Activated T-cell treated with anti-CD3 and anti-CD28 coated beads, Interleukin-2, amount 50 U/mL, for 1 hour (primary cell): ENCODE measurements around the gene DGKD.
"Not testable (repeated sequence)": the region's sequence is repeated elsewhere in the genome, so short reads cannot be mapped to it uniquely, and the experiment has no call there.

ENCODE experiments used
- DNase-seq: peaks from one replicate; pipeline ENCODE4 v3.0.0-alpha.2; 2020

DGKD gene

DNA sequence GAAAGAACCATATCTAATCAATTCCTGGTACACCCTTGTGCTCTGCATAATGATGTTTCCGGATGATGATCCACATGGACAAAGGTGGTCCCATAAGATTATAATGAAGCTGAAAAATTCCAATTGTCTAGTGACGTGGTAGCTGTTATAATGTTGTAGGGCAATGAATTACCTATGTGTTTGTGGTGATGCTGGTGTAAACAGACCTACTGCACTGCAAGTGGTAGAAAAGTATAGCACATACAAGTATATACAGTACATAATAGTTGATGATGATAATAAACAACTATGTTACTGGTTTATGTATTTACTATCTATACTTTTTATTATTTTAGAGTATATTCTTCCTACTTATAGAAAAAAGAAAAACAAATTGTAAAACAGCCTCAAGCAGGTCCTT lies 8.4 kb downstream of the DGKD start:
- no peak for DNase-seq

DNA sequence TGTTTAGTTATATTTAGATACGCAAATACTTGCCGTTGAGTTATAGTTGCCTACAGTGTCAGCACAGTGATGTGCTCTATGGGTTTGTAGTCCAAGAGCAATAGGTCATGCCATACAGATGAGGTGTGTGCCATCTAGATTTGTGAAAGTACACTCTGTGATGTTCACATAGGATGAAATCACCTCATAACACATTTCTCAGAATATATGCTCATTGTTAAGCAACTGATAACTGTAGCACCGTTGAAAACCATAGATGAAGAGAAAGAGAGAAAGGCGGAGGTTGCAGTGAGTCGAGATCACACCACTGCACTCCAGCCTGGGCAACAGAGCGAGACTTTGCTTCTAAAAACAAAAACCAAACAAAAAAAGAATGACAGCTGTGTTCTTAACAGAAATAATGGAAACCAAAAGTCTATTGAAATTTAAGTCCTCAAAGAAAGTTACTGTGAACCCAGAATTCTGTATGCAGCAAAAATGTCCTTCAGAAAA lies 9.5 kb downstream of the DGKD start:
- DNase-seq = no peak

DNA sequence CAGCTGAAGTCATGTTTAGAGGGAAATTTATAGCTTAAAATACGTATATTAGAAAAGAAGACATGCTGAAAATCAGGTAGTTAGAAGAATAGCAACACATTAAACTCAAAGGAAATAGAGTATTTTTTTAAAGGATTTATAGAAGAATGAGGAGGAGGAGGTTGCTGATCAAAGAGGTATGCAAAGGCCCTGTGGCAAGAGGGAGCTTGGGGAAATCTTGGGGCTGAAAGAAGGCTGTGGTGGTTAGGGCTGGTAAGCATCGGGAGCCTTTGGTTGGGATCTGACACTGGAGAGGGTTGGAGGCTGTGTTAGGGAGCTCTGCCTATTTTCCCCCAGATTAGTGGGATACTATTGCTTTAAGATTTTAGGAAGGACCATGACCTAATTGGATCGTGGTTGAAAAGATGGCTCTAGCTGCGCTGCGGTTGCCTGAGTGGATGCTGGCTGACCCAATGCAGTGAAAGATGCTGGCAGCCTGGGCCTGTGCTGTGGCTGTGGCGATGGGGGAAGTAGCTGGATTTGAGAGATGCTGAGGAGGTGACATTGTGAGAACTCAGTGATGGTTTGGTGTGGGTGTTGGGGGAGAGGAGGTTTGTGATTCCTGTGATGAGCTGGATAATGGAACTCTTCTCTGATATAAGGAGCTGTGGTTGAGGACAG lies 11.7 kb downstream of the DGKD start:
- no peak for DNase-seq

DNA sequence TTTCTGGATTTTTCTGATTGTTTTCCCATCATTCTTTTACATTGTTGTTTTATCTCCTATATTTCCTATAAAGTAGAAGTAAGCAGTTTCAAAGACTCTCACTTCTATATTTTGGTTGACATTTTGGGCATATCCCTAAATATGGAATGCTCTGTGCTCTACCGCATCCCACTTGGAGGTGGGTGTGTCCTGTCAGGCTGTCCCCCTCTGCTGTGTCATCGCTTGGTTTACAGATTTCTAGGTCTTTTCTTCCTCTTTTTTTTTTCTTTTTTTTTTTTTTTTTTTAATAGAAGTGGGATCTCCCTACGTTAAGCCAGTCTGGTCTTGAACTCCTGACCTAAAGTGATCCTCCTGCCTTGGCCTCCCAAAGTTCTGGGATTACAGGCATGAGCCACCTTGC lies 13.3 kb downstream of the DGKD start:
- no peak for DNase-seq

DNA sequence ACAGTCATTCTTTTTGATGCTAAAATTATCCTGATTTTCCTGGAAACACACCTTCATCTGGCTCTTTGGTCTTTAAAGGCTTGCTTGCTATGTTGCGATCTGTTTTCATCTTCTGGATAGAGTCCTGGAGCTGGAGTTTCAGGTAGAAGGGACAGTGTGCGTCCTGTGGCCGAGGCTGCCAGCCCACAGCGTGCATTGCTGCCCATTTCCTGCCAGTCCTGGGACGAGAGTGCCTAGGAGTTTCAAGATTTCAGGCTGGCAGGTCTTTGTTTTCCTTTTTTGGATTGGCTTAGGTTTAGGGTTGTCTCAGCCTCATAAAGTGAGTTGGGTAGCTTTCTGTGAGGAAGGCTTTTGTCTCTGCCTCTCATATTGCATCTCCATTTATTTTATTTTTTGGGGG lies 14.5 kb downstream of the DGKD start:
- no peak for DNase-seq

DNA sequence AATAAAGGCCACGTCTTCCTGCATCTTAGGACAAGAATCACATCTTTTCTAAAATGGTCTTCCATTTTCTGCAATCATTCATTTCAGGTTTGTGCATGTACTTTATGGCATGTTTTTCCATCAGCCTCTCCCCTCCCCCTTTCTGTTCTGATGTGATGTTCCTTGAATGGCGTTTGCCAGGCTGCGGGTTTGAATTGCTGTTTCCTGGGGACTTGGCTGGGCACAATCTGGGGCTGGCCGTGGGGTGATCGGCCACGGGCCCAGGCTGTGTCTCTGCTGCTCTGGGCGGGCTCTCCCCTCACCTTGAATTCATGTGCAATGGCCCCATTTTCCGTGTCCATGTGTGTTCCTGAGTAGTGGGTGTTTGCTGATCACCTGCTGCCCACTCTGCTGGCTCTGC lies 15.2 kb downstream of the DGKD start:
- no peak for DNase-seq

DNA sequence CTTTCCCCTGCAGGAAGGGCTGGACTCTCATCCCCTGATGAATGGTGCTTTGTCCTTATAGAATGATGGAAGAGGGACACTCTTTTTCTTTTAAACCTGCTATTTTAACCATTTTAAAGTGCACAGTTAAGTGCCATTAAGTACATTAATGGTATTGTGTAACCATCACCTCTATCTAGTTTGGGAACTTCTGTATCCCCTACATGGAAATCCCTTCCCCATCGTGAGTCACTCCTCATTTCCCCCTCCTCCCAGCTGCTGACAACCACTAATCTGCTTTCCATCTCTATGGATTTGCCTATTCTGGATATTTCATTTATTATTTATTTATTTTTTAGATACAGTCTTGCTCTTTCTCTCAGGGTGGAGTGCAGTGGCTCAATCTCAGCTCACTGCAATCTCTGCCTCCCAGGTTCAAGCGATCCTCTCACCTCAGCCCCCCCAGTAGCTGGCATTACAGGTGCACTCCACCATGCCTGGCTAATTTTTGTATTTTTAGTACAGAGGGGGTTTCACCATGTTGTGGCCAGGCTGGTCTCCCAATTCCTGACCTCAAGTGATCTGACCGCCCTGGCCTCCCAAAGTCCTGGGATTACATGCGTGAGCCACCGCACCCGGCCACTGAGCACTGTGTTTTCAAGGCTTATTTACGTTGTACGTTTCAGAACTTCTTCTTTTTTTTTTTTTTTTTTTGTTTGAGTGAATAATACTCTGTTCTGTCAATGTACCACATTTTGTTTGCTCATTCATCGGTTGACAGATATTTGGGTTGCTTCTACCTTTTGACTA lies 15.8 kb downstream of the DGKD start:
- no peak for DNase-seq

DNA sequence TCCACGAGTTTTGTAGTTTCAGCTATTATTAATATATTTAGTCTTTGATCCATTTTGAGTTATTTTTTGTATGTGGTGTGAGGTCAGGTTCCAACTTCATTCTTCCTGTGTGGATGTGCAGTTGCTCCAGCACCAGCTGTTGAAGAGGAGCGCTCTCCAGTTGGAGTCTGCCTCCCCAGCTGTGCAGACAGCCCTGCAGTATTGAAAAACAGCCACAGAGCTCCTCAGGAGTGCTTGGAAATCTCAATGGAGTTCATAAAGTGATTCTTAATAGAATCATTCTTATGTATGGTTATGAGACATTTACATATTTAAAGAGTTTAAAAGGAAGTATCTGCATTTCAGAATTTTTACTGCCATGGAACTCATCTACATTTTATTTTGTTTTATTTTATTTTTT lies 17.3 kb downstream of the DGKD start:
- no peak for DNase-seq

DNA sequence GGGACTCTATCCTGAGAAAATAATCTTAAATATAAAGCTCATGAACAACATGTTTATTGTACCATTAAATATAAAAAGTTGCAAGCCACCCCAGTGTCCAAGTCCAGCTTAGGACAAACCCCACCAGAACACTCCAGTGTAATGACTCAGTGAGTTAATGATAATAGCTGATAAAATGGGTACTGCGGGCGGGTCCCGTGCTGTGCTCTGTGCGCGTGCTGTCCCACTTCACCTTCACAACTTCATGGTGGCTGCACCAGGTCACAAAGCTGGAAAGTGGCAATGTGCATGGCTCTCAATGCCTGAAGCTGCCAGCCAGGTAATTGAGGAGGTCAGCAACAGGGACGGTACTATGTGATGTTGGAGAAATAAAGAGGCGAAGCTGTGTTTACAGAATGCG lies 18.6 kb downstream of the DGKD start:
- DNase-seq = no peak

DNA sequence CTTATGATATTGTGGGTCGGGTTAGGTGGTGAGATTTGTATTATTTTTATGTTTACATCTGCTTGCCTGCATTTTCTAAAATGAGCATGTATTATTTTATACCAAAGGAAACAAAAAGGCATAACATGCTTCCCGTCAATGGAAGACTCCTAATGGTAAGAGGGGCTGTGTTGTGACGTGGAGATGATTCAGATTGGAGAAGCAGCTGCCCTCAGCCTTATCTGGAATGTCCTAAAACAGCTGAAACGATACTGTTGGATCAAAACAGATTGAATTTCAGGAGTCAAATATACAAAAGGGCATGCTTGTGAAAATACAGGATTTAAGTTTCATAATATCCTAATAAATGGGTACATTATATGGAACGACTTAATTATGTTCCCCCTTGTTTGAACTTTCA lies 19.0 kb downstream of the DGKD start:
- DNase-seq = no peak

DNA sequence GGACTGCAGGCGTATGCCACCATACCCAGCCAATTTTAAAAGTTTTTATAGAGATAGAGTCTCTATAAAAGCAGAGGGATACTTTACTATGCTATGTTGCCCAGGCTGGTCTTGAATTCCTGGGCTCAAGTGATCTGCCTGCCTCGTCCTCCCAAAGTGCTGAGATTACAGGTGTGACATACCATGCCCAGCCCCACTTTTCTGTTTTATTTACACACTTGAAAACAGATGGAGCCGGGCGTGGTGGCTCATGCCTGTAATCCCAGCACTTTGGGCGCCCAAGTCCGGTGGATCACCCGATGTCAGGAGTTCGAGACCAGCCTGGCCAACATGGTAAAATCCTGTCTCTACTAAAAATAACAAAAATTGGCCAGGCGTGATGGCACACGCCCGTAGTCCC lies 20.5 kb downstream of the DGKD start:
- DNase-seq = not testable (repeated sequence)

DNA sequence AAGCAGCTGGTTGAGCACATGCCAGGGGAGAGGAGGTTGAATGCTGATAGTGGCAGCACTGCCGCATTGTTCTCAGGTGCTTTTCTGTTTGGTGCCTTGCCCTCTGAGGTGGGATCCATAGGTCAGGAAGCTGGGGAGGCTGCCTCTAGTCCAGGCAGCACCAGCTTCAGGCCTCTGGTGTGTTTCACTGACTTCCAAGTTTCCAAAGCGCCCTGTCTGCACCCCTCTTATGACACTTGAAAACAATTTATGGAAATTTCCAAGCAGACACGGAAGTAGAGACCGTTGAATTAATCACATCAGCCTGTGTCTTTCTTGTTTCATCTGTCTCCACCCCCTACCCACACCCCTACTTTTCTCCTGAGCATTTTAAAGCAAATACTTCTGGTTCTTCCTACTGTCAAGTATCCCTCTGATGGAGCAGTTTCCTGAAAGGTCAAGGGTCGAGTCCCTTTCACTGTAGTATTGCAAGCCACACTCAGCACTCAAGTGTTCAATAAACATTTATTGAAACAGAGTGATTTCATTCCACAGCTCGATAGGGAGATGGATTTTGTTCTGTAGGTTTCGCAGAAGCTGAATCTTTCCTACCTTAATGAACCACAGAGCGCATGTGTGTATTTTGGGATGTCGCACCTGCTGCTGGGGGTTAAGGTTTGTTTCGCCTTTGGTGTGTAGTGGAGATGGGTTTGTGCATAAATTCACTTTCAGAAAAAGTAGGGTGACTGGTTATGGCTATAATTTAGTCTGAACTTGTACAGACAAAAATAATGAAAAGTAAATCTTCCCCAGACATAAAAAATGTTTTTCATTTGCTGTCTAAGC lies 21.4 kb downstream of the DGKD start:
- DNase-seq = no peak

DNA sequence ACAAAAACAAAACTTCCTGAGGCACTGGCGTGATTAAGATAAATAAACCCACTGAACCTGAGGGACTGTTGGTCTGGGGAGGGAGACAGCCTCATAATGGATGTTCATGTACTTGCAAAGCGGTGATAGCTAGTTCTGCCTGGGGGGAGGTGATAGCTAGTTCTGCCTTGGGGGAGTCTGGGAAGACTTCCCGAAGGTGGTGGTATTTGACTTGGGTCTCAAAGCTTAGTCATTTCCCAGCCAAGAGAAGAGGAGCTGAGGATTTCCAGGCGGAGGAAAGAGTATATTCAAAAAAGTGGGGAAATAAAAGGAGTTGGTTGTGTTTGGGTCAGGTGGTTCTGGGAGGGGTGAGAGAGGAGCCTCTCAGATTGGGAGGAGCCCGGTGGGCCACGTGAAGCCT lies 24.7 kb downstream of the DGKD start:
- DNase-seq = no peak

DNA sequence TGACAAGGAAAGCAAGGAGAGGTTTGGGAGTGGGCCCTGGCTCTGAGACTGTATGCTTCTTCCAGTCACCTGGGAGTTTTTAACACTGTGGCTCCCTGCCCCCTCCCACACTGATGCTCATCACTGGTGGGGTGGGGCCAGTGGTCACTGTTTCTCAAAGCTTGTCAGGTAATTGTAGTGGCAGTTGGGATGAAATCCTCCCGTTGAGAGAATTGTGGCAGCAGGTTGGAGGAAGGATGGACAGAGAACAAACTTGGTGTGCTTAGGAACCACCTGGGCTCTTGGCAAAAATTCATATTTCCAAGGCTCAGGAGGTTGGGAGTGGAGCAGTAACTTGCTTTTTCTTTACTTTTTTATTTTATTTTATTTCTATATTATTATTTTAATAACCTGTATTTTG lies 25.1 kb downstream of the DGKD start:
- no peak for DNase-seq

DNA sequence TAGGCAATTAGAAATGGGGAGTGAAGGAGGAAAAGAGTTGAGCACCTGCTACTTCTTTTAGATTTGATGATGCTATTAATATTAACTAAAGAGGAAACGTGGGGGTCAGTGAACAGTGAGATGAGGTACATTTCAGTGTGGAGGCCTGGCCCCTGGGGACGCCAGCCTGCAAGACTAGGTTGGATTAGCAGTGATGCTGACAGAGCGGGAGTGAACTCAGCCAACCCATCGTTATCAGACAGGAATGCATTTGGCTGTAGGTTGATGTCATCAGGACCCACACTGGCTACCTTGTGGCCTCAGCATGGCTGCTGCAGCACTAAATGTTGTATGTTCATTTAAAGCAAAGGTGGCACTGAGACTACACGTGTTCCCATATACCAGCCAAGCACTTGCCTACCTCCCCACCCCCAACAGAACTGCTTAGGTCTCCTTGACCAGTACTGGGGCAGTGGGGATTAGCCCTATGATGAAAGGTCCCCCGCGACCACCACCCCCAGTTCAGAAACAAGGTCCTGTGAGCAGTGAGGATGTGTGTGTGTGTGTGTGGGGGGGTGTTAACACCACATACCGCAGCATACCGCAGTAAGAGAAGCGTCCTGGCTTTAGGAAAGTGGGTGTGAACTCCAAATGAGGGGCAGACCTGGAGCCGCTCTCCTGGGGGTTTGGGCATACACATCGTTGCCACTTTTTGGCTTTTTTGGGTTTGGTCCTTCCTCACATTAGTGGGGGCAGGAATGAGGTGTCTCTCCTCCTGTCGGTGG lies 26.0 kb downstream of the DGKD start:
- no peak for DNase-seq

DNA sequence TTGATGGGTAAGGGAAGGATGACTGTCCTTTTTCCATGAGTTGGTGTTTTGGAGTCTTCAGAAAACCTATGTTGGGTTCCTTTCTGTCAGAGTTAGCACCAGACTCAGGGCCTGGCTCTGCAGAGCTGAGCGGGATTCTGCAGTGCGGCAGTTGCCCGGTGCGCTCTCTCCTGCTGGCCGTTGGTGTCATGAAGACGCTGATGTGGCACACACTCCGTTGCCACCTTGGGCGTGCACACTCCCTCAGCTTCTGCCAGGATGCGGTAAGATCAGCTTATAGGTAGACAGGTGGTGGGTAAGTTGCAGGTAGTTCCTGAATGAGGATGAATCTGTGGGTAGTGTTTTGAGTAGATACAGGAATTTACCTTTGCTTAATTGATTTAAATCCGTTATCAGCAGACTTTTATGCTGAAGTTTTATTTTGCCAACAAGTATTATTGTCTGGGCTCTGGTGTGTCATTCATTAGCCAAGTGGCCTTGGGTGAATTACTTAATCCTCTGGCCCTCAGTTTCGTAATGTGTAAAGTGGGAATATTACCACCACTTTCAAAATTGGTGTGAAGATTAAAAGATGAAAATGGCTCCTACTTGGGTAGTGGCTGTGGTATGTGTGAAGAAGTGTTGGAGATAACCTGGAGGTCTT lies 26.8 kb downstream of the DGKD start:
- no peak for DNase-seq

DNA sequence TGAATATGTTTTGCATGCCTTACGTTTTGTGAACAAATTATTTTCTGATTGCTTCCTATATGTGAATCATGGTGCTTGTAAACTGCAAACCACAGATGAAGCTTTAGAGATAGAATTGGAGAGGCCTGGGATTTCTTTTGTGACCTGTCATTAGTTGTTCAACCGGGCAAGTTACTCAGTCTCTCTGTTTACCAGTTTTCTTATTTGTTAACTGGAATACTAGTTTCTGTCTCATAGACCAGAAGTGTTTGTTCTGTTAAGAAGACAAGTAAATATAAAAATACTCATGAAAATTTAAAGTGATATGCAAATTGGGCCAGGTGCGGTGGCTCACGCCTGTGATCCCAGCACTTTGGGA lies 27.3 kb downstream of the DGKD start:
- DNase-seq = no peak

DNA sequence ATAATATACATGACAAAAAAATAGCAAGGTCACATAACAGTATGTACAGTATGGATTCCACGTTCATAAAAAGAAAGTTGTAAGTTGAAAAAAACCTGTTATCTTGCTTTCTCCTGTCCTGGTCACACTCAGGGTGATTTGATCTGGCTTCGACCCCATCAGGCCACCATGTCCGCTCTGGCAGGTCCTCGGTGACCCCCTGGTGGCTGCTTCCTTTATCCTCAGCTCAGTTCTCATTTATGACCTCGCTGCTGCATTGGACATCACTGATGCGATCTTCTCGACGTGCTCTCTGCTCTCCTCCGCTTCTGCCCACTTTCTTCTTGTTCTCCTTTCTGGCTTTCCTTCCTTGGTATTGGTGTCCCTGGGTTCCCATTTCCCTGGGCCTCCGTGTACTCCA lies 29.7 kb downstream of the DGKD start:
- DNase-seq = no peak

DNA sequence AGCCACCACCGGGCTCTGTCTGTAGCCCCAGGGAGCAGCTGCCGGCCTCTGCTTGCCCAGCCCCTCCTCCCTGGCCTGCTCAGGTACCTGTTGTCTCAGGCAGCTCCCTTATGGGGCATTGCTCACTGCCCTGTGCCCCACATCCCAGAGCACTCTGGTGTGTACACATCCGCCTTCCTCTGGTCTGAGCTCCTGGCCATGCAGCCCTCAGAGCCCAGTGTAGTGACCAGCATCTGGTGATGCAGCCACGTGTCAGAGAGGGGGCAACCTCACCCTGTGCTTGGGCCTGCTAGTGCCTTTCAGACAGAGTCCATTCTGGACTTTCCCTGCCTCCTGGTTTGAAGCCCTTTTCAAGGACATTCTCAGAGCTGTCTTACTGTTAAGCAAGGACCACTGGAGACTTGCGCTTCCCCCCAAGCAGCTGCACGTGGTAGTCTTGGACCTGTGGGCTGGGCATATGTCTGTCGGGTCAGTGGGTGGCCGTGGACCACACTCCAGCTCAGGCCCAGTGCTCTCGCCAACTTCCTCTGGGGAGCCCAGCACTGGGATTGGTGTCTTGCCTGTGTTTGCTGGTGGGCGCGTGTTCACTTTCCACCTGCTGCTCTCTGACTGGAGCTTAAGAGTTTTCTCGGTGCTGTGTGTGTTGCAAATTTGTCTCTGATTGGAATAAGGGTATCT lies 30.7 kb downstream of the DGKD start:
- DNase-seq = no peak

DNA sequence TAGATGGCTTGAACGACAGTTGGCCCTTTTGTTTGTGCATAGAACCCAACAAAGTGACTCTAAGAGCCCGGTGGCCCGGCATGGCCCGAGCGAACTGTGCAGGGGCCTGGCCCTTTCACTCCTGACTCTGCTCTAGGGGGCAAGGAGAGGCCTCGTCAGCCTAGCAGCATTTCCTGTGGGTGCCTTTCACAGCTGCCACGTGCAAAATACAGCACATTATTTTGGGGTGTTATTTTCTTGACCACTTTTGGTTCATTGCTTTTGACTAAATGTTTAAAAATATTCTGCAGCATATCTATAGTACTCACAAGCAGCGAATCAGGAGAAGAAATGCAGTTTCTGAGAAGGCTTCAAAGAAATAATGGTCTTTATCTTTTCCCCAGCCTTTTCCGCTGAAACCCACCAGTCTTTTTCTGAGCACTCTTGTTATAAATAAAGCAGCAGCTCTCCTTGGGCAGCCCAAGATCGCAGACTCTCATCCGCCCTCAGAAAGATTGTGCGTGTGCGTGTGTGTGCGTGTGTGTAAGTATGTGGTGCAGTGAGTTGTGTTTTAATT lies 31.3 kb downstream of the DGKD start:
- peak; percentile 51 for DNase-seq

DNA sequence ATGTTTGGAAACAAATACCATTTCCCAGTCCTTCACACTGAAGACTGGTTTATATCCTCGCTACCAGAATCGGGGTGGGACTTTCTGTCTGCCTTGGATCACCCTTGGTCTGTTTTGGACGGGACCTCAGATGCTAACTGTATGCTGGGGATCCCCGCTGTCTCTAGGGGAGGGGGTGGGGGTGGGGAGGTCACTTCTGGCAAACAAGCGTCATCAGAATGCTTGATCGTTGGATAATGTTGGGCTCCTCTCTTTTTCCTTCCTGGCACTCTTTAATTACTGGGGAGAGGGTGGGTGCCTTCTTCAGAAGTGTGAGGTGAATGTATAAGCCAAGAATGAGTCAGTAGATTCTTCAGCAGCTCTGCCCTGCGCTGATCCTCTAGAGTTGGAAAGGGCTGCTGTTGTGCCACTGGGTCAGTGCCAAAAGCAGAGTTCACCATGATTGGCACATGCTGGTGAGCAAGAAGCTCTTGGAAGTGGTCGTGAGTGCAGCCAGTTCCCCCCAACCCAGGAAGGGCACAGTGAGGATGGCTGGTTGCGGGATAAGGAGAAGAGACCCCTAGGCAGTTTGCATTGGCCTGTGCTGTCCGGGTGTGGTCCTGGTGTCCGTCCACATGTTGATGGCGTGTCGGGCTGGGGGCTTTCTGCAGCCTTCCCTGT lies 32.2 kb downstream of the DGKD start:
- no peak for DNase-seq
